Caco-2 (cell line): ENCODE measurements around the gene SIGLEC9. TPM values are rescaled to one million over a fixed set of nuclear protein-coding genes. Genes with fewer than 3 reads are reported as not detected.

ENCODE experiments used
- BruUV-seq: library from RNA; stranded (reverse); fragments of 400-500 nt; replicated peaks from 2 replicates; lab custom pipeline; 2021; lab: Mats Ljungman, UMichigan
- CTCF ChIA-PET: fragments of 300-600 bp; sonication (Branson Sonifier 250); formaldehyde crosslinking; loops from one replicate; lab custom pipeline; 2022; ENCODE audit warnings: antibody characterized with exemption; lab: Charles Lee
- POLR2A ChIA-PET: fragments of 300-600 bp; sonication (Branson Sonifier 250); formaldehyde crosslinking; loops from one replicate; lab custom pipeline; 2022; ENCODE audit warnings: antibody characterized with exemption; lab: Charles Lee
- DNase-seq, 2 experiments: peaks; one replicate each; pipeline versions ENCODE4 v3.0.0 to v3.0.0-alpha.2; 2020 to 2022
- H3K27me3 ChIP-seq: replicated peaks from 2 replicates; pipeline ENCODE4 v1.6.0; 2011; ENCODE audit warnings: low read length; ENCODE audit not compliant: control insufficient read depth, insufficient read depth
- H3K36me3 ChIP-seq: 2 replicates; pipeline ENCODE4 v1.5.1; 2011; ENCODE audit warnings: low read length; ENCODE audit not compliant: control insufficient read depth, insufficient read depth
- H3K4me1 ChIP-seq: fragments of 250-450 bp; sonication (Bioruptor Pico); 2 replicates; pipeline ENCODE4 v1.5.1; 2020; ENCODE audit warnings: mild to moderate bottlenecking
- H3K4me3 ChIP-seq: 2 replicates; pipeline ENCODE4 v1.5.1; 2011; ENCODE audit warnings: low read depth, mild to moderate bottlenecking, control low read depth, low read length
- H3K9me3 ChIP-seq: fragments of 250-450 bp; sonication (Bioruptor Pico); 2 replicates; pipeline ENCODE4 v1.5.1; 2020; ENCODE audit warnings: mild to moderate bottlenecking, moderate library complexity
- H3K27ac Mint-ChIP-seq: one replicate; pipeline ENCODE4 v1.8.0; 2022; ENCODE audit warnings: mixed read lengths; ENCODE audit not compliant: unreplicated experiment
- H3K27me3 Mint-ChIP-seq: one replicate; pipeline ENCODE4 v1.8.0; 2022; ENCODE audit warnings: mixed read lengths; ENCODE audit not compliant: insufficient read depth, unreplicated experiment
- H3K36me3 Mint-ChIP-seq: one replicate; pipeline ENCODE4 v1.8.0; 2022; ENCODE audit warnings: mild to moderate bottlenecking, mixed read lengths; ENCODE audit not compliant: insufficient read depth, unreplicated experiment
- H3K4me1 Mint-ChIP-seq: one replicate; pipeline ENCODE4 v1.8.0; 2022; ENCODE audit warnings: low read depth, mixed read lengths; ENCODE audit not compliant: unreplicated experiment
- H3K4me3 Mint-ChIP-seq: one replicate; pipeline ENCODE4 v1.8.0; 2022; ENCODE audit warnings: mild to moderate bottlenecking, moderate library complexity, mixed read lengths; ENCODE audit not compliant: unreplicated experiment
- H3K9me3 Mint-ChIP-seq: one replicate; pipeline ENCODE4 v1.8.0; 2022; ENCODE audit warnings: mixed read lengths; ENCODE audit not compliant: unreplicated experiment
- CTCF ChIP-seq, 2 experiments: fragments of 200-600 bp in 1 of 2; IDR thresholded peaks; 1 replicate in 1 of 2; 2 replicates in 1 of 2; pipeline versions ENCODE4 v1.5.1 to v1.8.0; 2011 to 2022; ENCODE audit warnings: antibody characterized with exemption in 1 of 2, control low read depth in 1 of 2, inconsistent platforms in 1 of 2, low read depth in 1 of 2, low read length in 1 of 2, mild to moderate bottlenecking in 1 of 2, moderate library complexity in 1 of 2; ENCODE audit not compliant: insufficient read depth in 1 of 2, severe bottlenecking in 1 of 2, unreplicated experiment in 1 of 2
- intact Hi-C: fragments of 100-400 bp; cut with micrococcal nuclease; formaldehyde crosslinking; loops from one replicate; pipeline ENCODE4 v1.10.0; 2022; ENCODE audit not compliant: unreplicated experiment
- total RNA-seq: library from RNA; stranded (reverse); gene quantifications from 2 replicates; pipeline ENCODE4 v1.2.3, GENCODE V29; 2022

SIGLEC9 gene
- total RNA-seq, 1 experiment from 2014 or later, result not detected

DNA sequence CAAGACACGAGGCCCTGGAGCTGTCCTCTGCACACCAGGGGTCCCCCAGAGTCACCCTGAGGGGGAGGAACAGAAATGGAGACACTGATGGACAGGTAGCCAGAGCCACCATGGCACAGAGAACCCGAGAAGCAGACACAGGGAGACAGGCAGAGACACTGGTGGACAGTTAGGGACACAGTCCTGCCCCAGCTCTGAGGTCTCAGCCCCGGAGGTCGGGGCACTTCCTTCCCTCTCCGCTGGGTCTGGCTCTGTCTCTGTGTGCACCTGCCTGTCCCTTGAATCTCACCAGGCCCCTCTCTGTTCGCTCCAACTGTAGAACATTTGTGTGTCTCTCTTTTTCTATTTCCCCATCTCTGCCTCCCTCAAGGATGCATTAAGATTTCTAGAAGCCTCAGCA, 46.6 kb upstream of the SIGLEC9 start:
- H3K9me3 Mint-ChIP-seq, result peaks cover 13% of the 10 kb centered on the region
- no TSS peak for BruUV-seq
- peaks cover 11% of the 10 kb centered on the region for H3K9me3 ChIP-seq
- intact Hi-C loops, result no loop called here
- ChIA-PET CTCF (no interaction called here), POLR2A (no interaction called here)
- no peak overlapping the region for H3K4me3 ChIP-seq
- no peaks in the 10 kb centered on the region for H3K4me1 ChIP-seq
- no peak for DNase-seq
- H3K36me3 Mint-ChIP-seq, result no peaks in the 10 kb centered on the region
- no peaks in the 10 kb centered on the region for H3K27me3 ChIP-seq
- H3K27ac Mint-ChIP-seq, result no peak overlapping the region
- peaks cover 19% of the 10 kb centered on the region for H3K27me3 Mint-ChIP-seq
- no peaks in the 10 kb centered on the region for H3K36me3 ChIP-seq
- no peak overlapping the region for H3K4me3 Mint-ChIP-seq
- no peaks in the 10 kb centered on the region for H3K4me1 Mint-ChIP-seq
- TF ChIP-seq CTCF (IDR thresholded peaks at IDR 0.05; ENCODE audit: insufficient read depth in 1 of 2, low read depth in 1 of 2, low read length in 1 of 2, severe bottlenecking in 1 of 2, unreplicated experiment in 1 of 2), result no peak

GRCh38 chr19:51078731-51079130, 46.0 kb upstream of the SIGLEC9 start:
- peaks cover 10% of the 10 kb centered on the region for H3K9me3 Mint-ChIP-seq
- Histone ChIP-seq H3K4me3 (no peak overlapping the region), H3K9me3 (peaks cover 5% of the 10 kb centered on the region; the same call in 1 of the 2 replicates), H3K36me3 (no peaks in the 10 kb centered on the region), H3K27me3 (no peaks in the 10 kb centered on the region), H3K4me1 (no peaks in the 10 kb centered on the region)
- H3K4me1 Mint-ChIP-seq, result no peaks in the 10 kb centered on the region
- no peaks in the 10 kb centered on the region for H3K36me3 Mint-ChIP-seq
- no peak for DNase-seq
- POLR2A ChIA-PET, result no interaction called here
- no TSS peak for BruUV-seq
- H3K4me3 Mint-ChIP-seq, result no peak overlapping the region
- TF ChIP-seq CTCF (IDR thresholded peaks at IDR 0.05; ENCODE audit: insufficient read depth in 1 of 2, low read depth in 1 of 2, low read length in 1 of 2, severe bottlenecking in 1 of 2, unreplicated experiment in 1 of 2), result no peak
- CTCF ChIA-PET, result no interaction called here
- H3K27ac Mint-ChIP-seq, result no peak overlapping the region
- H3K27me3 Mint-ChIP-seq, result peaks cover 25% of the 10 kb centered on the region
- intact Hi-C loops, result no loop called here

DNA sequence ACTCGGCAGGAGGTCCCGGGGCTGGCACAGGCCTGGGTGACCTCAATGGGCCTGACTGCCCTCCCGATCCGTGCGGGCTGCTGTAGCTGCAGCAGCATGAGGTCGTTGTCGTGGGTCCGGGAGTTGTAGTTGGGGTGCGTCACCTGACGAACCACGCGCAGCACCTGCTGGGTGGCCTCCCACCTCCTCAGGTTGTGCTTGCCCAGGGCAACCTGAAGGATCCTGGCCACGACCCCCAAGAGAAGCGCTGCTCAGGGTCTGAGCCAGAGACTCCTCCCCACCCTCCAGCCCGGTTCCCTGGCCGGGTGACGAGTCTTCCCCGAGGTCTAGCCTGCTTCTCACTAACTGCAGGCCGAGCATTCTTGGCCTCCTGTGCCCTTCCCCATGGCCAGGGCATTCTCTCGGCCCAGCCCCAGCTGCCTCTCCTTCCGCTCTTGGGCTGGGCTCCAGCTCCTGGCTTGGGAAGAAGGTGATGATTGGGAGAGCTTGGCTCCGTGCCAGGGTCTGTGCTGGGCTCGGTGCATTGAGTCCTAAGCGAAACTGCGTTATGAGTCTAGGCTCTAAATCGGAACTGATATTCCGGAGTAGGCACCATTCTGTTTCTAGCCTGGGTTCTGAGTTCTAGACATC, 45.1 kb upstream of the SIGLEC9 start:
- Histone ChIP-seq H3K36me3 (no peaks in the 10 kb centered on the region), H3K4me3 (no peak overlapping the region), H3K27me3 (no peaks in the 10 kb centered on the region), H3K9me3 (no peaks in the 10 kb centered on the region), H3K4me1 (no peaks in the 10 kb centered on the region)
- intact Hi-C loops, result no loop called here
- H3K27ac Mint-ChIP-seq, result no peak overlapping the region
- ChIA-PET POLR2A (interaction anchor here (0.7 kb wide), 1 partner anchor 569 kb away, joined by 3 read pairs; no protein-coding TSS in a partner anchor), CTCF (no interaction called here)
- peaks cover 2% of the 10 kb centered on the region for H3K9me3 Mint-ChIP-seq
- H3K4me3 Mint-ChIP-seq, result no peak overlapping the region
- DNase-seq, result no peak
- TF ChIP-seq CTCF (IDR thresholded peaks at IDR 0.05; ENCODE audit: insufficient read depth in 1 of 2, low read depth in 1 of 2, low read length in 1 of 2, severe bottlenecking in 1 of 2, unreplicated experiment in 1 of 2), result no peak
- BruUV-seq, result no TSS peak
- no peaks in the 10 kb centered on the region for H3K36me3 Mint-ChIP-seq
- peaks cover 29% of the 10 kb centered on the region for H3K27me3 Mint-ChIP-seq
- no peaks in the 10 kb centered on the region for H3K4me1 Mint-ChIP-seq
